Thymus (tissue), 11 donors: ENCODE measurements around the gene ARTN. TPM values are rescaled to one million over a fixed set of nuclear protein-coding genes. Genes with fewer than 3 reads are reported as not detected.

ENCODE experiments used
- DNase-seq, 9 donors: peaks; one replicate each; pipeline ENCODE4 v3.0.0-alpha.2; 2013; ENCODE audit warnings: low spot score in 9 of 9, low read depth in 6 of 9, missing footprints in 1 of 9
- H3K27ac ChIP-seq, 2 donors: one replicate each; pipeline ENCODE4 v1.5.1; 2013; ENCODE audit warnings: control low read depth in 1 of 2, low read depth in 1 of 2, low read length in 1 of 2, mild to moderate bottlenecking in 1 of 2, moderate library complexity in 1 of 2
- H3K27me3 ChIP-seq, 2 donors: one replicate each; pipeline ENCODE4 v1.5.1; 2013; ENCODE audit warnings: low read length in 1 of 2; ENCODE audit not compliant: control insufficient read depth in 2 of 2, insufficient read depth in 1 of 2
- H3K36me3 ChIP-seq, 2 donors: one replicate each; pipeline ENCODE4 v1.5.1; 2013; ENCODE audit warnings: low read length in 1 of 2, mild to moderate bottlenecking in 1 of 2, moderate library complexity in 1 of 2; ENCODE audit not compliant: control insufficient read depth in 2 of 2, insufficient read depth in 2 of 2
- H3K4me1 ChIP-seq, 2 donors: one replicate each; pipeline ENCODE4 v1.5.1; 2013; ENCODE audit warnings: low read length in 2 of 2; ENCODE audit not compliant: control insufficient read depth in 2 of 2, insufficient read depth in 2 of 2
- H3K4me3 ChIP-seq, 2 donors: one replicate each; pipeline ENCODE4 v1.5.1; 2013; ENCODE audit warnings: low read length in 2 of 2, control low read depth in 1 of 2, mild to moderate bottlenecking in 1 of 2
- H3K9me3 ChIP-seq, 2 donors: one replicate each; pipeline ENCODE4 v1.5.1; 2013; ENCODE audit warnings: low read length in 1 of 2, mild to moderate bottlenecking in 1 of 2; ENCODE audit not compliant: control insufficient read depth in 2 of 2, insufficient read depth in 1 of 2
- WGBS: extraction: QIAGEN DNeasy Blood & Tissue Kit; methylation state at CpG from one replicate; pipeline ENCODE4 v1.1.7; 2013; 5-methylcytosine and 5-hydroxymethylcytosine counted together
- polyA plus RNA-seq: library from polyadenylated mRNA; stranded (reverse); fragments of 200-250 nt; gene quantifications from one replicate; pipeline ENCODE4 v1.2.3, GENCODE V29; 2013
- total RNA-seq: library from RNA; stranded (reverse); fragments of 120-200 nt; gene quantifications from one replicate; pipeline ENCODE4 v1.2.4, GENCODE V29; 2013
- donor health status: healthy.

ARTN gene
- total and polyA plus RNA-seq, 2 donors: 0.19 to 1.5 TPM

GRCh38 chr1:43973981-43974442 is 40.4 kb downstream of the ARTN start:
- Histone ChIP-seq H3K4me3 (peak overlapping the region; percentile 81 to 87), H3K4me1 (peaks cover 28 to 53% of the 10 kb centered on the region in 2 donors), H3K27me3 (peaks cover 0 to 14% of the 10 kb centered on the region in 2 donors)

DNA sequence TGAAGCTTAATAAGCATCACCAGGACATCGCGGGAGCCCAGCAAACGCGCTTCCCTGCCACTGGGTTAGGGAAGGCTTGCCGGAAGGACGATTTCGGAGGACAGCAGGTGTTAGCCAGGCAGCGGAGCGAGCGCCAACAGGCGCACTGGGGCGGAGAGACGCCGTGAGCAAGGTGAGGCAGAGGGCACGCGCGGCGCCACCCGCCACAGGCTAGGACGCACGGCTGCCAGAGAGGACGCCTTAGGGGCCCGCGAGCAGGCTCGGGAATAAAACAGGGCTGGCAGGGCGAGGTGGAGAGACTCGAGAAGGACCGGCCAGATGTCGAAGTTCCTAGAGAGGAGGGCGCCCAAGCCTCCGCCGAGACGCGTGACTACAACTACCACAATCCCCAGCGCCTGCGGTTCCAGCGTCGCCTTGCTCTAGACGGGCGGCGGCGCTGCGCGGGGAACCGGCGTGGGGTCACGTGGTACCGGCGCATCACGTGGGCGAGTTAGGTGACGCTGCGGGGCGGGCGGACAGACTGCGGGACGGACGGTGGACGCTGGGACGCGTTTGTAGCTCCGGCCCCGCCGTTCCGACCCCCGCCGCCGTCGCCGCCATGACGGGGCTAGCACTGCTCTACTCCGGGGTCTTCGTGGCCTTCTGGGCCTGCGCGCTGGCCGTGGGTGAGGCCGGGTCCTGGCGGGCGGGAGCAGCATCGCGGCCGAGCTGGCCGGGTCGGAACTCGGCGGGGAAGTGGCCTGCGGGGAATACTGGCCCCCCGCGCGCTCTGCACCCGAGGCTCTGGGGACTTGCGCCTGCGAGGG is 41.0 kb downstream of the ARTN start, which contains the start of gene ATP6V0B:
Gene ATP6V0B (plus strand): TSS at position 518 of the 806 bp plus-strand sequence. CDS start 81 bp downstream, at position 599.
- WGBS: under 1% methylated on average over 93 of the region's 93 CpGs
- H3K36me3 ChIP-seq: peaks cover 19 to 29% of the 10 kb centered on the region in 2 donors
- H3K27me3 ChIP-seq: peaks cover 2 to 18% of the 10 kb centered on the region in 2 donors
- H3K4me3 ChIP-seq: peak within 1 kb of the TSS; percentile 81 to 87
- DNase-seq: peak; percentile 79 to 95 (median 89)
- no peaks in the 10 kb centered on the region for H3K9me3 ChIP-seq
- peaks cover 25 to 49% of the 10 kb centered on the region in 2 donors for H3K4me1 ChIP-seq
- H3K27ac ChIP-seq: peak within 1 kb of the TSS; percentile 79 to 84

More at GRCh38 chr1:43973981-43974442, 40.4 kb downstream of the ARTN start:
- WGBS: 47% methylated on average over 9 of the region's 9 CpGs
- Histone ChIP-seq H3K9me3 (no peaks in the 10 kb centered on the region), H3K36me3 (peaks cover 19 to 29% of the 10 kb centered on the region in 2 donors), H3K27ac (peak overlapping the region; percentile 78 to 84)
- no peak for DNase-seq

- Histone ChIP-seq H3K36me3 (peaks cover 19 to 29% of the 10 kb centered on the region in 2 donors), H3K4me1 (peaks cover 23 to 51% of the 10 kb centered on the region in 2 donors), H3K9me3 (no peaks in the 10 kb centered on the region), H3K27ac (peak overlapping the region; percentile 79 to 84), H3K4me3 (peak overlapping the region; percentile 81 to 87), H3K27me3 (peaks cover 4 to 25% of the 10 kb centered on the region in 2 donors)
- under 1% methylated on average over 34 of the region's 34 CpGs for WGBS
- peak in 8 of 9 donors; percentile 51 to 91 (median 69) for DNase-seq
Measured at GRCh38 chr1:43975249-43975961, 41.8 kb downstream of the ARTN start.

GRCh38 chr1:43976045-43976444 is 42.4 kb downstream of the ARTN start:
- peaks cover 20 to 44% of the 10 kb centered on the region in 2 donors for H3K4me1 ChIP-seq
- DNase-seq: no peak
- peak overlapping the region in 1 of 2 donors; percentile 79 for H3K27ac ChIP-seq
- peak overlapping the region; percentile 81 to 87 for H3K4me3 ChIP-seq
- no peaks in the 10 kb centered on the region for H3K9me3 ChIP-seq
- 80% methylated on average over 4 of the region's 4 CpGs for WGBS
- H3K27me3 ChIP-seq: peaks cover 4 to 30% of the 10 kb centered on the region in 2 donors
- H3K36me3 ChIP-seq: peaks cover 19 to 29% of the 10 kb centered on the region in 2 donors

DNA sequence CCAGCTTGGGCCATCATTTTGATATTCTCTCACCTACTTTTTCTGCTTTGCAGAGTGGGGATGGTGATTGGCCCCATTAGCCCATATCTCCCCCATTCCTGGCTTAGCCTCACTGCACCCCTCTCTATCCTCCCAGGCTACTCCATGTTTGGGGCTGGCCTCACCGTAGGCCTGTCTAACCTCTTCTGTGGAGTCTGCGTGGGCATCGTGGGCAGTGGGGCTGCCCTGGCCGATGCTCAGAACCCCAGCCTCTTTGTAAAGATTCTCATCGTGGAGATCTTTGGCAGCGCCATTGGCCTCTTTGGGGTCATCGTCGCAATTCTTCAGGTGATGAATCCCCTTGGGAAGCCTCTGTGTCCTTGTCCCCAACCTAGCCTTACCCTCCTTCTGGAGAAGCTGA is 43.3 kb downstream of the ARTN start:
- Histone ChIP-seq H3K36me3 (peaks cover 19 to 29% of the 10 kb centered on the region in 2 donors), H3K27me3 (peaks cover 4 to 33% of the 10 kb centered on the region in 2 donors), H3K4me1 (peaks cover 20 to 44% of the 10 kb centered on the region in 2 donors), H3K9me3 (no peaks in the 10 kb centered on the region), H3K27ac (no peak overlapping the region), H3K4me3 (no peak overlapping the region)
- WGBS: 98% methylated on average over 8 of the region's 8 CpGs
- no peak for DNase-seq

- peaks cover 19 to 22% of the 10 kb centered on the region in 2 donors for H3K36me3 ChIP-seq
- WGBS: 92% methylated on average over 9 of the region's 9 CpGs
- H3K4me3 ChIP-seq: no peak overlapping the region
- H3K4me1 ChIP-seq: peaks cover 20 to 44% of the 10 kb centered on the region in 2 donors
- DNase-seq: no peak
- no peak overlapping the region for H3K27ac ChIP-seq
- no peaks in the 10 kb centered on the region for H3K9me3 ChIP-seq
- peaks cover 4 to 33% of the 10 kb centered on the region in 2 donors for H3K27me3 ChIP-seq
Measured at GRCh38 chr1:43977376-43978263, 44.0 kb downstream of the ARTN start.

DNA sequence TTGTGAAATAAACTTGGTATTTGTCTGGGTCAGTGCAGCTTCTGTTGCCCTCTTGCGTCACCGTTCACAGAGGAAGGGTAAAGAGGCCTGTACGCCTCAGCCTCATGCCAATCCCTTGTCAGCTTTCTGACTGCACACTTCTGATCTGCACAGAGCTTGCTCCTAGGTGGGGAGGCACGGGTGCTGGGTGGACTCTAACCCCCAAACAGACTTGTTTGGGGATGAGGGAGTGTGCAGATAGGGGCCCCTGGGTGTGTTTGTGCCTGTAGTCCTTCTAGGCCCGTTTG is 44.6 kb downstream of the ARTN start:
- Histone ChIP-seq H3K4me1 (peaks cover 20 to 44% of the 10 kb centered on the region in 2 donors), H3K36me3 (peaks cover 19 to 22% of the 10 kb centered on the region in 2 donors), H3K27me3 (peaks cover 4 to 33% of the 10 kb centered on the region in 2 donors), H3K4me3 (no peak overlapping the region), H3K9me3 (no peaks in the 10 kb centered on the region), H3K27ac (no peak overlapping the region)
- WGBS: 89% methylated on average over 5 of the region's 5 CpGs
- no peak for DNase-seq

GRCh38 chr1:43978551-43979260 is 45.1 kb downstream of the ARTN start, which contains the start of gene B4GALT2:
TSS of gene B4GALT2 (plus strand) at chr1:43979210. CDS start at chr1:43981161, 1,951 bp downstream.
- Histone ChIP-seq H3K4me3 (peak within 1 kb of the TSS; percentile 24 to 59), H3K4me1 (peaks cover 20 to 44% of the 10 kb centered on the region in 2 donors), H3K36me3 (peaks cover 19 to 22% of the 10 kb centered on the region in 2 donors), H3K27ac (no peak within 1 kb of the TSS), H3K9me3 (no peaks in the 10 kb centered on the region), H3K27me3 (peaks cover 4 to 33% of the 10 kb centered on the region in 2 donors)
- DNase-seq: peak in 1 of 9 donors; percentile 28
- 12% methylated on average over 54 of the region's 54 CpGs for WGBS
